Psoas muscle (tissue), 8 donors: Measurements from ENCODE around the gene AMIGO1. TPM values are rescaled to one million over a fixed set of nuclear protein-coding genes. Genes with fewer than 3 reads are reported as not detected.
A peak's percentile ranks its signal among the peaks of the same experiment; 100 is the strongest.

Experiments
- ATAC-seq, 4 donors: fragments of 200-7000 bp; cut with Tn5 transposase; one replicate each; pipeline ENCODE4 v1.9.1; 2020; ENCODE audit warnings: moderate library complexity in 3 of 4, mild to moderate bottlenecking in 2 of 4
- DNase-seq, 2 donors: peaks; one replicate each; pipeline ENCODE4 v3.0.0-alpha.2; 2020
- H3K27ac ChIP-seq: fragments of 200-600 bp; one replicate; pipeline ENCODE4 v1.8.0; 2022
- H3K27me3 ChIP-seq, 3 donors: fragments of 200-600 bp in 1 of 3; one replicate each; pipeline versions ENCODE4 v1.6.1 to v1.8.0; 2013 to 2022; ENCODE audit warnings: low read length in 2 of 3, mild to moderate bottlenecking in 2 of 3, moderate library complexity in 1 of 3; ENCODE audit not compliant: insufficient read depth in 3 of 3
- H3K36me3 ChIP-seq, 2 donors: fragments of 200-600 bp in 1 of 2; one replicate each; pipeline versions ENCODE4 v1.6.1 to v1.8.0; 2013 to 2022; ENCODE audit warnings: low read depth in 1 of 2, mild to moderate bottlenecking in 1 of 2, moderate library complexity in 1 of 2; ENCODE audit not compliant: insufficient read depth in 1 of 2
- H3K4me1 ChIP-seq: fragments of 200-600 bp; one replicate; pipeline ENCODE4 v1.8.0; 2022
- H3K4me3 ChIP-seq: fragments of 200-600 bp; one replicate; pipeline ENCODE4 v1.8.0; 2022; ENCODE audit warnings: mild to moderate bottlenecking
- H3K9me3 ChIP-seq: fragments of 200-600 bp; one replicate; pipeline ENCODE4 v1.8.0; 2022
- WGBS, 3 donors: extraction: QIAGEN DNeasy Blood & Tissue Kit; methylation state at CpG; one replicate each; pipeline versions ENCODE4 v1.1.6 to v1.1.7; 2013; 5-methylcytosine and 5-hydroxymethylcytosine counted together
- intact Hi-C, 2 donors: fragments of 100-400 bp; cut with DNase I; formaldehyde crosslinking; loops; one replicate each; pipeline versions ENCODE4 v1.11.0 to v1.14.2; 2022
- polyA plus RNA-seq, 3 donors: library from polyadenylated mRNA; stranded (reverse); fragments of 200-250 nt; gene quantifications; one replicate each; pipeline ENCODE4 v1.2.3, GENCODE V29; 2013
- total RNA-seq, 4 donors: library from RNA; stranded (reverse); fragmentation: NEBNext Ultra II Directional in 2 of 4; extraction: Animal tissue kit (Norgen Biotek cat#: 25700) in 2 of 4; gene quantifications; one replicate each; pipeline versions ENCODE4 v1.2.1 to v1.2.4, GENCODE V29; 2021 to 2023
- TF ChIP-seq, protein P1 (sequence below): fragments of 200-600 bp; IDR thresholded peaks from one replicate; pipeline ENCODE4 v1.8.0; 2022; ENCODE audit warnings: antibody characterized with exemption
- donor health status: healthy with polysubstance abuse.
- donor health status: DM: no; HTN: no; CAD: no; lungs with moderate emphysema.
- donor health status: Bipolar disorder and iron deficiency.
- donor health status: healthy.
- donor health status: DM: yes; HTN: yes; CAD: no.
- donor health status: DM: no; HTN: no; CAD: no.
- donor health status: DM: no; HTN: no; CAD: no.
- donor health status: DM: yes; HTN: yes; CAD: no.

AMIGO1 gene
- total and polyA plus RNA-seq, 7 donors, result 3.1 to 16.6 (median 10.0) TPM

DNA sequence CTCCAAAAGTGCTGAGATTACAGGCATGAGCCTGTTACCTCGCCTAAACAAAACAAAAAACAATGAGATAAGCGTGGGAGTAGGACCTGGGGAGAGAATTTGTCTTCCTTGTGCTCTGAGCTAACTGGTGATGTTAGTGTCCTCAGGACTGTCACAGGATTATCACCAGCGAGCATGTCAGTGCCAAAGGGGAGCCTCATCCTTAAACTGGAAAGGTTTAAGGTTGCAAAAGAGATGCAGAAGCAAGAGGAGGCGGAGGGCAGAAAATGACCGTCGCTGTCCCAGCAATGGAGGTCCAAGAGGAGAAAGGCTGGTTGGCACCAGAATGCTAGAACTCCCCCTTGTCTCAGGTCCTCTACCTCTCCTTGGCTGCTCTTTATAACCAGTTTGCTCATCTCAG, 39.3 kb downstream of the AMIGO1 start:
- intact Hi-C loops, result loop anchor here in 1 of 2 donors (2.0 kb wide), 1 partner anchor 43 kb away; the partner anchor contains the start of gene PSMA5
- H3K27ac ChIP-seq, result peak overlapping the region; percentile 97
- TF ChIP-seq, protein P1, sequence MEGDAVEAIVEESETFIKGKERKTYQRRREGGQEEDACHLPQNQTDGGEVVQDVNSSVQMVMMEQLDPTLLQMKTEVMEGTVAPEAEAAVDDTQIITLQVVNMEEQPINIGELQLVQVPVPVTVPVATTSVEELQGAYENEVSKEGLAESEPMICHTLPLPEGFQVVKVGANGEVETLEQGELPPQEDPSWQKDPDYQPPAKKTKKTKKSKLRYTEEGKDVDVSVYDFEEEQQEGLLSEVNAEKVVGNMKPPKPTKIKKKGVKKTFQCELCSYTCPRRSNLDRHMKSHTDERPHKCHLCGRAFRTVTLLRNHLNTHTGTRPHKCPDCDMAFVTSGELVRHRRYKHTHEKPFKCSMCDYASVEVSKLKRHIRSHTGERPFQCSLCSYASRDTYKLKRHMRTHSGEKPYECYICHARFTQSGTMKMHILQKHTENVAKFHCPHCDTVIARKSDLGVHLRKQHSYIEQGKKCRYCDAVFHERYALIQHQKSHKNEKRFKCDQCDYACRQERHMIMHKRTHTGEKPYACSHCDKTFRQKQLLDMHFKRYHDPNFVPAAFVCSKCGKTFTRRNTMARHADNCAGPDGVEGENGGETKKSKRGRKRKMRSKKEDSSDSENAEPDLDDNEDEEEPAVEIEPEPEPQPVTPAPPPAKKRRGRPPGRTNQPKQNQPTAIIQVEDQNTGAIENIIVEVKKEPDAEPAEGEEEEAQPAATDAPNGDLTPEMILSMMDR, result no peak
- no peaks in the 10 kb centered on the region for H3K9me3 ChIP-seq
- peaks cover 63% of the 10 kb centered on the region for H3K4me1 ChIP-seq
- peak overlapping the region; percentile 87 for H3K4me3 ChIP-seq
- DNase-seq, result no peak
- H3K27me3 ChIP-seq, result no peaks in the 10 kb centered on the region
- peaks cover 0 to 13% of the 10 kb centered on the region in 2 donors for H3K36me3 ChIP-seq
- peak in 2 of 4 donors; percentile 21 to 28 for ATAC-seq
- 11 to 36% (median 19%) methylated on average over 5 to 6 of the region's 6 CpGs for WGBS, 3 donors

DNA sequence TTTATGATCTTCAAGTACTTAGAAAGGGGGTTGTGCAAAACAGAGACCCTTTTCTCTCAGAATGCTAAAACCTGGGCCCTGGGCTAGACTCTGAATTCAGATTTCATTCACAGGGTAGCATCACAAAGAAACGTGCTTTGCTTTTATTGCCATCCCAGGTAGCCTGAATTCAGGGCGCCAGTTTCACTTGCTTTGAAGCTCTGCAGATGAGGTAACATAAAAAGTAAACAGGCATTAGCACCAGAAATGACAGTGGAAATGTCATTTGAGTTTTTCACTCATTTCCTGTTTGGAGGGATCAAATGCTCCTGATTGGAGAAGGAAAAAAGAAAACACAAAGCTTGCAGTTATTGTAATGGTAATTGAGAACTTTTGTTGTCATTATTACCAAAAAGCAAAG, 40.6 kb downstream of the AMIGO1 start:
- Histone ChIP-seq H3K9me3 (no peaks in the 10 kb centered on the region), H3K27me3 (no peaks in the 10 kb centered on the region)

DNA sequence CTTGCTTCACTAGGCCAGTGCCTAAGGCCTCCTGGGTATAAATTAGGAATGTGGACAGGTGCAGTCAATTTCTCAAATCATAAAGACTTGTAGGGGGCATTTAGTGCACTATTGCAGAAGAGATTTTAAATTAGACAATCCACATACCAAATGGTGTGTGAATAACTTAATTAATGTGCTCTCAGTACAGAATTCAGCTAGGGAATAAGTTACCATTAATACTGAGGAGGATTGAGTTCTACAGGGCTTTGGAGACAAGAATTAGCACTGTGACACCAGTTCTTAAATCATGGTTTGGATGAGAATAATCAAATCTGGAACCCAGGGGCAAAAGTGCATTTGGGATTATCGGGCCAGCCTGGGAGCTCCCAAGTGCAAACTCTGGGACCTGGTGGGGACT, 41.5 kb downstream of the AMIGO1 start:
- no peaks in the 10 kb centered on the region for H3K9me3 ChIP-seq
- intact Hi-C loops, result loop anchor here in 1 of 2 donors (5.0 kb wide), 1 partner anchor 41 kb away; the partner anchor contains the start of gene PSMA5
- TF ChIP-seq, protein P1, result no peak
- DNase-seq (no peak), ATAC-seq (no peak)
- no peaks in the 10 kb centered on the region for H3K36me3 ChIP-seq
- H3K27ac ChIP-seq, result peak overlapping the region; percentile 97
- no peaks in the 10 kb centered on the region for H3K27me3 ChIP-seq
- peaks cover 44% of the 10 kb centered on the region for H3K4me1 ChIP-seq
- peak overlapping the region; percentile 87 for H3K4me3 ChIP-seq
- WGBS, 3 donors, result 48 to 58% (median 57%) methylated on average over 1 of the region's 1 CpG

More for the DNA sequence above, 40.6 kb downstream of the AMIGO1 start:
- peaks cover 53% of the 10 kb centered on the region for H3K4me1 ChIP-seq
- TF ChIP-seq, protein P1, result no peak
- no peaks in the 10 kb centered on the region for H3K36me3 ChIP-seq
- ATAC-seq (no peak), DNase-seq (no peak)
- peak overlapping the region; percentile 97 for H3K27ac ChIP-seq
- WGBS, 3 donors, result 17 to 34% (median 25%) methylated on average over 2 of the region's 2 CpGs
- peak overlapping the region; percentile 87 for H3K4me3 ChIP-seq
- intact Hi-C loops, result loop anchor here in 1 of 2 donors (5.0 kb wide), 1 partner anchor 42 kb away; the partner anchor contains the start of gene PSMA5

DNA sequence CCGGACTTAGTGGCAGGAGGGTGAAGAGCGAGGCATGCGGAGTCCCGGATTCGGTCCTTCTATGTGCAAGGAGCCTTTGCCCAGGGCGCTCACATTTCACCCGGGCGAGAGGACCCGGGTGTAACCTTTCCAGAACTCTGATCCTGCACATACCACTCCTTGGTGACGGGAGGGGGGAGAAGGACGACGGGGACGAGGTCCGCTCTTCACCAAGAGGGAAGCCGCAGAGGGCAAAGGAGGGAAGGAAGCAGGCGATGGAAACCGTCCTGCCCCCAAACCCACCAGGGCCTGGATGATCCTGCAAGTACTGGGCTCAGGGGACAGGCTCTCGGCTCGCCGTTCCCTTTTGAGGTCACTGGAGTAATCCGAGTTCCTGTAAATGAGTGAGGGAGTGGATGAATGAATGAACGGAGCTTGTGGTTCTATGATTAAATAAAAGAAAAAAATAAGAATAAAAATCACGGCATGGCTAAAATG, 42.2 kb downstream of the AMIGO1 start:
- intact Hi-C loops, result loop anchor here in 1 of 2 donors (5.0 kb wide), 1 partner anchor 40 kb away; the partner anchor contains the start of gene PSMA5
- peak overlapping the region; percentile 87 for H3K4me3 ChIP-seq
- H3K27ac ChIP-seq, result peak overlapping the region; percentile 97
- DNase-seq (no peak), ATAC-seq (peak; percentile 81 to 86 (median 82))
- H3K9me3 ChIP-seq, result no peaks in the 10 kb centered on the region
- WGBS, 3 donors, result 3 to 12% (median 5%) methylated on average over 21 to 23 of the region's 23 CpGs
- TF ChIP-seq, protein P1, result no peak
- no peaks in the 10 kb centered on the region for H3K36me3 ChIP-seq
- peaks cover 37% of the 10 kb centered on the region for H3K4me1 ChIP-seq
- H3K27me3 ChIP-seq, result no peaks in the 10 kb centered on the region
